Large intestine (tissue), 3 donors: Measurements from ENCODE around the gene PRKAR1B. TPM values are rescaled to one million over a fixed set of nuclear protein-coding genes. Genes with fewer than 3 reads are reported as not detected.
"Not testable (repeated sequence)": the region's sequence is repeated elsewhere in the genome, so short reads cannot be mapped to it uniquely, and the experiment has no call there.

Experiments
- DNase-seq, 2 donors: peaks; one replicate each; pipeline versions ENCODE4 v3.0.0 to v3.0.0-alpha.2; 2013
- H3K27ac ChIP-seq: one replicate; pipeline ENCODE4 v1.5.1; 2013; ENCODE audit warnings: low read length
- H3K27me3 ChIP-seq: 2 replicates; pipeline ENCODE4 v1.6.1; 2013; ENCODE audit warnings: low read length; ENCODE audit not compliant: control insufficient read depth, insufficient read depth
- H3K36me3 ChIP-seq: 2 replicates; pipeline ENCODE4 v1.6.1; 2013; ENCODE audit warnings: low read length; ENCODE audit not compliant: control insufficient read depth, insufficient read depth
- H3K4me1 ChIP-seq: one replicate; pipeline ENCODE4 v1.6.1; 2013; ENCODE audit warnings: low read length; ENCODE audit not compliant: control insufficient read depth, insufficient read depth
- H3K4me3 ChIP-seq: one replicate; pipeline ENCODE4 v1.5.1; 2013; ENCODE audit warnings: low read length
- H3K9me3 ChIP-seq: one replicate; pipeline ENCODE4 v1.6.1; 2013; ENCODE audit warnings: mild to moderate bottlenecking, low read depth, low read length, moderate library complexity; ENCODE audit not compliant: control insufficient read depth
- WGBS: methylation state at CpG from one replicate; pipeline ENCODE4 v1.1.5; 2013; ENCODE audit warnings: low lambda C conversion rate; ENCODE audit not compliant: insufficient coverage; 5-methylcytosine and 5-hydroxymethylcytosine counted together
- polyA plus RNA-seq: library from polyadenylated mRNA; unstranded; fragments of 120-200 nt; gene quantifications from one replicate; pipeline ENCODE4 v1.2.1, GENCODE V29; 2013

The PRKAR1B gene
- polyA plus RNA-seq, 1 donor, result 34.8 TPM

GRCh38 chr7:644381-645305, 82.4 kb downstream of the PRKAR1B start:
- no peak for DNase-seq
- Histone ChIP-seq H3K27me3 (no peaks in the 10 kb centered on the region), H3K9me3 (peaks cover 13% of the 10 kb centered on the region), H3K4me1 (no peaks in the 10 kb centered on the region), H3K36me3 (peaks cover 3% of the 10 kb centered on the region), H3K4me3 (no peak overlapping the region), H3K27ac (no peak overlapping the region)
- 93% methylated on average over 3 of the region's 35 CpGs for WGBS

- Histone ChIP-seq H3K4me3 (no peak overlapping the region), H3K27me3 (no peaks in the 10 kb centered on the region), H3K36me3 (peaks cover 3% of the 10 kb centered on the region), H3K4me1 (no peaks in the 10 kb centered on the region), H3K27ac (no peak overlapping the region), H3K9me3 (peaks cover 13% of the 10 kb centered on the region)
- DNase-seq, result no peak
- WGBS, result no CpG with 5 or more reads among the region's 11 CpGs
Measured at GRCh38 chr7:641966-642365, 85.1 kb downstream of the PRKAR1B start.

- H3K27me3 ChIP-seq, result no peaks in the 10 kb centered on the region
- H3K4me3 ChIP-seq, result no peak overlapping the region
- H3K36me3 ChIP-seq, result peaks cover 3% of the 10 kb centered on the region
- H3K9me3 ChIP-seq, result peaks cover 15% of the 10 kb centered on the region
- 84% methylated on average over 10 of the region's 16 CpGs for WGBS
- H3K27ac ChIP-seq, result no peak overlapping the region
- no peaks in the 10 kb centered on the region for H3K4me1 ChIP-seq
- DNase-seq, result no peak
Measured at GRCh38 chr7:641269-641671, 85.8 kb downstream of the PRKAR1B start.

GRCh38 chr7:638256-639011, 88.6 kb downstream of the PRKAR1B start:
- Histone ChIP-seq H3K9me3 (peaks cover 3% of the 10 kb centered on the region), H3K27ac (no peak overlapping the region), H3K36me3 (peaks cover 5% of the 10 kb centered on the region), H3K4me3 (no peak overlapping the region), H3K4me1 (no peaks in the 10 kb centered on the region), H3K27me3 (no peaks in the 10 kb centered on the region)
- DNase-seq, result no peak
- WGBS, result 83% methylated on average over 1 of the region's 25 CpGs

- H3K9me3 ChIP-seq, result peaks cover 3% of the 10 kb centered on the region
- no peak for DNase-seq
- no peak overlapping the region for H3K27ac ChIP-seq
- no peaks in the 10 kb centered on the region for H3K4me1 ChIP-seq
- WGBS, result no CpG with 5 or more reads among the region's 12 CpGs
- no peaks in the 10 kb centered on the region for H3K27me3 ChIP-seq
- peaks cover 4% of the 10 kb centered on the region for H3K36me3 ChIP-seq
- H3K4me3 ChIP-seq, result no peak overlapping the region
Measured at GRCh38 chr7:637826-638225, 89.3 kb downstream of the PRKAR1B start.

- no peak for DNase-seq
- Histone ChIP-seq H3K9me3 (peaks cover 3% of the 10 kb centered on the region), H3K4me3 (no peak overlapping the region), H3K27me3 (no peaks in the 10 kb centered on the region), H3K36me3 (peaks cover 2% of the 10 kb centered on the region), H3K27ac (no peak overlapping the region), H3K4me1 (no peaks in the 10 kb centered on the region)
- no CpG with 5 or more reads among the region's 17 CpGs for WGBS
Measured at GRCh38 chr7:636396-636795, 90.7 kb downstream of the PRKAR1B start.

- not testable (repeated sequence) for H3K4me3 ChIP-seq, DNase-seq, H3K36me3 ChIP-seq, H3K9me3 ChIP-seq, H3K4me1 ChIP-seq, H3K27me3 ChIP-seq, H3K27ac ChIP-seq
- WGBS, result no CpG with 5 or more reads among the region's 81 CpGs
Measured at GRCh38 chr7:635687-636382, 91.2 kb downstream of the PRKAR1B start.

GRCh38 chr7:635227-635626, 91.9 kb downstream of the PRKAR1B start:
- H3K27me3 ChIP-seq, result no peaks in the 10 kb centered on the region
- H3K27ac ChIP-seq, result no peak overlapping the region
- WGBS, result no CpG with 5 or more reads among the region's 12 CpGs
- no peak for DNase-seq
- H3K4me1 ChIP-seq, result no peaks in the 10 kb centered on the region
- H3K4me3 ChIP-seq, result no peak overlapping the region
- H3K9me3 ChIP-seq, result peaks cover 3% of the 10 kb centered on the region
- peaks cover 2% of the 10 kb centered on the region for H3K36me3 ChIP-seq

- no peaks in the 10 kb centered on the region for H3K27me3 ChIP-seq
- WGBS, result no CpG with 5 or more reads among the region's 12 CpGs
Measured at GRCh38 chr7:633381-634018, 93.6 kb downstream of the PRKAR1B start.

GRCh38 chr7:632831-633210, 94.3 kb downstream of the PRKAR1B start:
- WGBS, result 96% methylated on average over 5 of the region's 23 CpGs
- Histone ChIP-seq H3K36me3 (peaks cover 2% of the 10 kb centered on the region), H3K9me3 (peaks cover 3% of the 10 kb centered on the region), H3K4me1 (no peaks in the 10 kb centered on the region), H3K27me3 (no peaks in the 10 kb centered on the region), H3K4me3 (no peak overlapping the region), H3K27ac (no peak overlapping the region)
- no peak for DNase-seq

More at GRCh38 chr7:633381-634018, 93.6 kb downstream of the PRKAR1B start:
- H3K9me3 ChIP-seq, result peaks cover 3% of the 10 kb centered on the region
- H3K4me3 ChIP-seq, result no peak overlapping the region
- no peak for DNase-seq
- H3K36me3 ChIP-seq, result peaks cover 2% of the 10 kb centered on the region
- no peaks in the 10 kb centered on the region for H3K4me1 ChIP-seq
- no peak overlapping the region for H3K27ac ChIP-seq
